Stimulated activated CD8-positive, alpha-beta memory T cell treated with anti-CD3 and anti-CD28 coated beads, Interleukin-2, amount 100 ng/mL, for 48 hours (primary cell): ENCODE data around the gene ZNF383.
"Not testable (repeated sequence)": the region's sequence is repeated elsewhere in the genome, so short reads cannot be mapped to it uniquely, and the experiment has no call there.

Experiments
- DNase-seq, 2 donors: peaks; one replicate each; pipeline ENCODE4 v3.0.0-alpha.2; 2020; ENCODE audit warnings: low read depth in 2 of 2

Gene ZNF383

GRCh38 chr19:37292998-37293939 lies 75.3 kb downstream of the ZNF383 start:
- not testable (repeated sequence) for DNase-seq

- not testable (repeated sequence) for DNase-seq
Measured at GRCh38 chr19:37294246-37294645, 76.2 kb downstream of the ZNF383 start.
